Liver (tissue), 9 donors: ENCODE results near the gene MYADML2. TPM values are rescaled to one million over a fixed set of nuclear protein-coding genes. Genes with fewer than 3 reads are reported as not detected.
"Not testable (repeated sequence)": the region's sequence is repeated elsewhere in the genome, so short reads cannot be mapped to it uniquely, and the experiment has no call there.

ENCODE experiments used
- DNase-seq: peaks from one replicate; pipeline ENCODE4 v3.0.0-alpha.2; 2017; ENCODE audit warnings: low spot score
- H3K27ac ChIP-seq, 2 donors: one replicate each; pipeline ENCODE4 v1.7.0; 2013; ENCODE audit warnings: inconsistent platforms in 2 of 2, low read length in 2 of 2, control low read depth in 1 of 2, low read depth in 1 of 2, mild to moderate bottlenecking in 1 of 2
- H3K27me3 ChIP-seq, 4 donors: one replicate each; pipeline versions ENCODE4 v1.6.1 to v1.7.0; 2013; ENCODE audit warnings: low read length in 3 of 4, inconsistent platforms in 1 of 4, mild to moderate bottlenecking in 1 of 4, moderate library complexity in 1 of 4; ENCODE audit not compliant: control insufficient read depth in 4 of 4, insufficient read depth in 4 of 4
- H3K36me3 ChIP-seq, 4 donors: one replicate each; pipeline versions ENCODE4 v1.6.1 to v1.7.0; 2013; ENCODE audit warnings: low read length in 3 of 4, mild to moderate bottlenecking in 3 of 4, low read depth in 1 of 4, moderate library complexity in 1 of 4; ENCODE audit not compliant: control insufficient read depth in 4 of 4, insufficient read depth in 3 of 4
- H3K4me1 ChIP-seq, 4 donors: one replicate each; pipeline versions ENCODE4 v1.6.1 to v1.7.0; 2013; ENCODE audit warnings: low read length in 3 of 4, mild to moderate bottlenecking in 3 of 4, moderate library complexity in 1 of 4; ENCODE audit not compliant: control insufficient read depth in 4 of 4, insufficient read depth in 4 of 4
- H3K4me3 ChIP-seq, 3 donors: one replicate each; pipeline versions ENCODE4 v1.6.1 to v1.7.0; 2013; ENCODE audit warnings: low read length in 3 of 3, control low read depth in 1 of 3, low read depth in 1 of 3, mild to moderate bottlenecking in 1 of 3
- H3K9ac ChIP-seq, 2 donors: one replicate each; pipeline ENCODE4 v1.7.0; 2013; ENCODE audit warnings: low read length in 2 of 2, mild to moderate bottlenecking in 2 of 2, moderate library complexity in 2 of 2, control low read depth in 1 of 2, low read depth in 1 of 2
- H3K9me3 ChIP-seq, 4 donors: one replicate each; pipeline versions ENCODE4 v1.6.1 to v1.7.0; 2013; ENCODE audit warnings: low read length in 3 of 4; ENCODE audit not compliant: control insufficient read depth in 4 of 4
- FOXA2 ChIP-seq: IDR thresholded peaks from 2 replicates; pipeline ENCODE4 v1.6.1; 2016; ENCODE audit warnings: antibody characterized with exemption
- HNF4G ChIP-seq: IDR thresholded peaks from 2 replicates; pipeline ENCODE4 v1.6.1; 2016; ENCODE audit warnings: antibody characterized with exemption
- RAD21 ChIP-seq, 2 donors: IDR thresholded peaks; 2 replicates each; pipeline ENCODE4 v1.6.1; 2016; ENCODE audit warnings: antibody characterized with exemption in 2 of 2, mild to moderate bottlenecking in 2 of 2
- RXRA ChIP-seq, 2 donors: IDR thresholded peaks; 2 replicates each; pipeline ENCODE4 v1.6.1; 2017 to 2018; ENCODE audit warnings: antibody characterized with exemption in 2 of 2, mild to moderate bottlenecking in 1 of 2
- SP1 ChIP-seq: IDR thresholded peaks from 2 replicates; pipeline ENCODE4 v1.6.1; 2018; ENCODE audit warnings: antibody characterized with exemption, mild to moderate bottlenecking
- TAF1 ChIP-seq: conservative IDR thresholded peaks from 2 replicates; pipeline ENCODE4 v1.6.1; 2016; ENCODE audit warnings: antibody characterized with exemption, mild to moderate bottlenecking
- YY1 ChIP-seq: IDR thresholded peaks from 2 replicates; pipeline ENCODE4 v1.6.1; 2016; ENCODE audit warnings: antibody characterized with exemption, mild to moderate bottlenecking
- WGBS: extraction: QIAGEN DNeasy Blood & Tissue Kit; methylation state at CpG from one replicate; pipeline ENCODE4 v1.1.7; 2013; 5-methylcytosine and 5-hydroxymethylcytosine counted together
- polyA plus RNA-seq, 2 donors: library from polyadenylated mRNA; stranded (reverse) in 1 of 2; unstranded in 1 of 2; fragments of 200-250 nt in 1 of 2; fragments of >200 nt in 1 of 2; fragmentation: Nextera tagmentation in 1 of 2; extraction: Ambion mirVana in 1 of 2; gene quantifications; one replicate each; pipeline versions ENCODE4 v1.2.1 to v1.2.3, GENCODE V29; 2013 to 2015
- total RNA-seq, 2 donors: library from RNA; depleted of rRNA; stranded (reverse); fragments of >200 nt; gene quantifications; one replicate each; pipeline ENCODE4 v1.2.3, GENCODE V29; 2014
- TF ChIP-seq, protein P1 (sequence below): IDR thresholded peaks from 2 replicates; pipeline ENCODE4 v1.6.1; 2016; ENCODE audit warnings: antibody characterized with exemption, mild to moderate bottlenecking
- TF ChIP-seq, protein P2 (sequence below): IDR thresholded peaks from 2 replicates; pipeline ENCODE4 v1.6.1; 2016; ENCODE audit warnings: antibody characterized with exemption
- TF ChIP-seq, protein P3 (sequence below): IDR thresholded peaks from 2 replicates; pipeline ENCODE4 v1.6.1; 2016; ENCODE audit warnings: antibody characterized with exemption
- donor health status: healthy.
- donor health status: healthy.
- donor health status: healthy.
- donor health status: healthy.
- donor health status: healthy.

The MYADML2 gene
- total and polyA plus RNA-seq, 4 donors: not detected

DNA sequence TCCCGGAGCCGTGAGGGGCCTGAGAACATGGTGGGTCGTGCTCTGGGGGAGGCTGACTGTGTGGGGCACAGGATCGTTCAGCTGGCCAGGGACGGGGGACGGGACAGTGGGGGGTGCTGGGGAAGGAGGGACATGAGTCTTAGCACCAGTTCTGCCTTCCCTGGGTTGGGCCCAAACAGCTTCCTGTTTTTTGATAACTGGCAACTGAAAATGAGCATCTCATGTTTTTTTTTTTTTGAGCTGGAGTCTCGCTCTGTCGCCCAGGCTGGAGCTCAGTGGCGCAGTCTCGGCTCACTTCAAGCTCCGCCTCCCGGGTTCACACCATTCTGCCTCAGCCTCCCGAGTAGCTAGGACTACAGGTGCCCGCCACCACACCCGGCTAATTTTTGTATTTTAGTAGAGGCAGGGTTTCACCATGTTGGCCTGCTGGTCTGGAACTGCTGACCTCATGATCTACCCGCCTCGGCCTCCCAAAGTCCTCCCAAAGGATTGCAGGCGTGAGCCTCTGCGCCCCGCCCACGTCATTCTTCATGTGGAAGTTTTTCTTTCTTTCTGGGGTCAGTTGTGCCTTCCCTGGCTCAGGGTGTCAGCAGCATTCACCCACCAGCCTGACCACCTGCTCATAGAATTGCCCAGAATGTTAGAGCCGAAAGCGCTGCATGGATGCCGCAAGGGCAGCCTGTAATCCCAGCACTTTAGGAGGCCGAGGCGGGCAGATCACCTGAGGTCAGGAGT lies 36.8 kb upstream of the MYADML2 start:
- H3K9me3 ChIP-seq: no peaks in the 10 kb centered on the region
- no peak overlapping the region for H3K4me3 ChIP-seq
- no peak overlapping the region for H3K27ac ChIP-seq
- TF ChIP-seq, protein P1, sequence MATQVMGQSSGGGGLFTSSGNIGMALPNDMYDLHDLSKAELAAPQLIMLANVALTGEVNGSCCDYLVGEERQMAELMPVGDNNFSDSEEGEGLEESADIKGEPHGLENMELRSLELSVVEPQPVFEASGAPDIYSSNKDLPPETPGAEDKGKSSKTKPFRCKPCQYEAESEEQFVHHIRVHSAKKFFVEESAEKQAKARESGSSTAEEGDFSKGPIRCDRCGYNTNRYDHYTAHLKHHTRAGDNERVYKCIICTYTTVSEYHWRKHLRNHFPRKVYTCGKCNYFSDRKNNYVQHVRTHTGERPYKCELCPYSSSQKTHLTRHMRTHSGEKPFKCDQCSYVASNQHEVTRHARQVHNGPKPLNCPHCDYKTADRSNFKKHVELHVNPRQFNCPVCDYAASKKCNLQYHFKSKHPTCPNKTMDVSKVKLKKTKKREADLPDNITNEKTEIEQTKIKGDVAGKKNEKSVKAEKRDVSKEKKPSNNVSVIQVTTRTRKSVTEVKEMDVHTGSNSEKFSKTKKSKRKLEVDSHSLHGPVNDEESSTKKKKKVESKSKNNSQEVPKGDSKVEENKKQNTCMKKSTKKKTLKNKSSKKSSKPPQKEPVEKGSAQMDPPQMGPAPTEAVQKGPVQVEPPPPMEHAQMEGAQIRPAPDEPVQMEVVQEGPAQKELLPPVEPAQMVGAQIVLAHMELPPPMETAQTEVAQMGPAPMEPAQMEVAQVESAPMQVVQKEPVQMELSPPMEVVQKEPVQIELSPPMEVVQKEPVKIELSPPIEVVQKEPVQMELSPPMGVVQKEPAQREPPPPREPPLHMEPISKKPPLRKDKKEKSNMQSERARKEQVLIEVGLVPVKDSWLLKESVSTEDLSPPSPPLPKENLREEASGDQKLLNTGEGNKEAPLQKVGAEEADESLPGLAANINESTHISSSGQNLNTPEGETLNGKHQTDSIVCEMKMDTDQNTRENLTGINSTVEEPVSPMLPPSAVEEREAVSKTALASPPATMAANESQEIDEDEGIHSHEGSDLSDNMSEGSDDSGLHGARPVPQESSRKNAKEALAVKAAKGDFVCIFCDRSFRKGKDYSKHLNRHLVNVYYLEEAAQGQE: no peak
- TF ChIP-seq TAF1: no peak
- TF ChIP-seq YY1: no peak
- TF ChIP-seq, protein P2, sequence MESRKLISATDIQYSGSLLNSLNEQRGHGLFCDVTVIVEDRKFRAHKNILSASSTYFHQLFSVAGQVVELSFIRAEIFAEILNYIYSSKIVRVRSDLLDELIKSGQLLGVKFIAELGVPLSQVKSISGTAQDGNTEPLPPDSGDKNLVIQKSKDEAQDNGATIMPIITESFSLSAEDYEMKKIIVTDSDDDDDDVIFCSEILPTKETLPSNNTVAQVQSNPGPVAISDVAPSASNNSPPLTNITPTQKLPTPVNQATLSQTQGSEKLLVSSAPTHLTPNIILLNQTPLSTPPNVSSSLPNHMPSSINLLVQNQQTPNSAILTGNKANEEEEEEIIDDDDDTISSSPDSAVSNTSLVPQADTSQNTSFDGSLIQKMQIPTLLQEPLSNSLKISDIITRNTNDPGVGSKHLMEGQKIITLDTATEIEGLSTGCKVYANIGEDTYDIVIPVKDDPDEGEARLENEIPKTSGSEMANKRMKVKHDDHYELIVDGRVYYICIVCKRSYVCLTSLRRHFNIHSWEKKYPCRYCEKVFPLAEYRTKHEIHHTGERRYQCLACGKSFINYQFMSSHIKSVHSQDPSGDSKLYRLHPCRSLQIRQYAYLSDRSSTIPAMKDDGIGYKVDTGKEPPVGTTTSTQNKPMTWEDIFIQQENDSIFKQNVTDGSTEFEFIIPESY: no peak
- no peak for TF ChIP-seq SP1
- no peak for TF ChIP-seq RXRA (IDR thresholded peaks at IDR 0.05)
- TF ChIP-seq RAD21 (IDR thresholded peaks at IDR 0.05): no peak
- no peak for TF ChIP-seq FOXA2
- peaks cover 11 to 29% (median 17%) of the 10 kb centered on the region in 4 donors for H3K36me3 ChIP-seq
- DNase-seq: no peak
- peaks cover 0 to 11% (median 10%) of the 10 kb centered on the region in 4 donors for H3K4me1 ChIP-seq
- no peak overlapping the region for H3K9ac ChIP-seq
- 96% methylated on average over 26 of the region's 26 CpGs for WGBS
- no peaks in the 10 kb centered on the region for H3K27me3 ChIP-seq

DNA sequence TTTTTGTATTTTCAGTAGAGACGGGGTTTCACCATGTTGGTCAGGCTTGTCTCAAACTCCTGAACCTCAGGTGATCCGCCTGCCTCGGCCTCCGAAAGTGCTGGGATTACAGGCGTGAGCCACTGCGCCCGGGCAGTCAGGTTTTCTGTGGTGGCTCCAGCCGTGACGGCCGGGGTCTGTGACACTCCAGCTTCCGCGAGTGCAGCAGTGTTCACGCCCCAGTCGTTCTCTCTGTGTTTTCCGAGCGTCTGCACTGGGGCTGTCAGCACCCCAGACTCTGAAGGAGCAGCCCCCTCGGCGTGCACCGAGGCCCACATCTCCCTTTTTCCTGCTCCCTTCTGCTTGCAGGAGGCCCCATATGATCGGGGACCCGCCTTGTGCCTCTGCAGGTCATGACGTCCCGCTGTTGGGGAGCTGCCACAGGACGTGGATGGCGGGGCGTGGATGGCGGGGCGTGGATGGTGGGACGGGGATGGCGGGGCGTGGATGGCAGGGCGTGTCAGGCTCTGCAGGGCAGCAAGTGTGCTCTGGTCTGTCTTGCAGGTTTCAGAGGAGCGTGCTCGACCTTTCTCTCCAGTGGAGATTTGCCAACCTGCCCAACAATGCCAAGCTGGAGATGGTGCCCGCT lies 36.1 kb upstream of the MYADML2 start:
- no peak overlapping the region for H3K27ac ChIP-seq
- DNase-seq: no peak
- H3K9me3 ChIP-seq: no peaks in the 10 kb centered on the region
- TF ChIP-seq, protein P3, sequence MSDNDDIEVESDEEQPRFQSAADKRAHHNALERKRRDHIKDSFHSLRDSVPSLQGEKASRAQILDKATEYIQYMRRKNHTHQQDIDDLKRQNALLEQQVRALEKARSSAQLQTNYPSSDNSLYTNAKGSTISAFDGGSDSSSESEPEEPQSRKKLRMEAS: no peak
- TF ChIP-seq RAD21 (IDR thresholded peaks at IDR 0.05): no peak
- TF ChIP-seq SP1: no peak
- no peak for TF ChIP-seq HNF4G
- H3K27me3 ChIP-seq: no peaks in the 10 kb centered on the region
- peaks cover 4 to 17% (median 14%) of the 10 kb centered on the region in 4 donors for H3K4me1 ChIP-seq
- 94% methylated on average over 35 of the region's 35 CpGs for WGBS
- H3K9ac ChIP-seq: no peak overlapping the region
- peaks cover 11 to 29% (median 17%) of the 10 kb centered on the region in 4 donors for H3K36me3 ChIP-seq
- H3K4me3 ChIP-seq: no peak overlapping the region

DNA sequence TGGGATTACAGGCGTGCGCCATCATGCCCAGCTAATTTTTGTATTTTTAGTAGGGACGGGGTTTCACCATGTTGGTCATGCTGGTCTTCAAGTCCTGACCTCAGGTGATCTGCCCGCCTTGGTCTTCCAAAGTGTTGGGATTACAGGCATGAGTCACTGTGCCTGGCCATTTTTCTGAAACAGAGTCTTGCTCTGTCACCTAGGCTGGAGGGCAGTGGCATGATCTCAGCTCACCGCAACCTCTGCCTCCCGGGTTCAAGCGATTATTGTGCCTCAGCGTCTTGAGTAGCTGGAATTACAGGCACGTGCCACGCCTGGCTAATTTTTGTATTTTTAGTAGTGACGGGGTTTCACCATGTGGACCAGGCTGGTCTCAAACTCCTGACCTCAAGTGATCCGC lies 34.5 kb upstream of the MYADML2 start:
- not testable (repeated sequence) for H3K9me3 ChIP-seq, H3K4me3 ChIP-seq, H3K27ac ChIP-seq, DNase-seq, H3K27me3 ChIP-seq, H3K9ac ChIP-seq
- Histone ChIP-seq H3K36me3 (peaks cover 11 to 23% (median 16%) of the 10 kb centered on the region in 4 donors), H3K4me1 (peaks cover 6 to 24% (median 18%) of the 10 kb centered on the region in 4 donors)
- WGBS: 98% methylated on average over 12 of the region's 12 CpGs
